SK-N-SH (cell line): Measurements from ENCODE around the gene ARHGEF19. TPM values are rescaled to one million over a fixed set of nuclear protein-coding genes. Genes with fewer than 3 reads are reported as not detected.
A peak's percentile ranks its signal among the peaks of the same experiment; 100 is the strongest.

Experiments used
- CTCF ChIA-PET: fragments of 300-600, 350-600 bp; formaldehyde crosslinking; extraction: SDS; loops from one replicate; lab custom pipeline; 2021; lab: Yijun Ruan, JAX
- POLR2A ChIA-PET: fragments of 350-600 bp; sonication (Branson Sonifier 250); formaldehyde crosslinking; extraction: SDS; loops from one replicate; lab custom pipeline; 2020; ENCODE audit warnings: antibody characterized with exemption, inconsistent platforms; lab: Yijun Ruan, JAX
- DNase-seq: peaks from one replicate; pipeline ENCODE4 v3.0.0; 2012
- H2AFZ ChIP-seq: fragments of 200-600 bp; sonication (generic); 2 replicates; pipeline ENCODE4 v1.8.1; 2016; ENCODE audit warnings: antibody characterized with exemption, mild to moderate bottlenecking, low read depth
- H3F3A ChIP-seq: fragments of 200-600 bp; sonication (generic); replicated peaks from 2 replicates; pipeline ENCODE3; 2016; ENCODE audit warnings: antibody characterized with exemption, mild to moderate bottlenecking; ENCODE audit not compliant: insufficient read depth
- H3K27ac ChIP-seq, 2 experiments: fragments of 200-500 bp in 1 of 2; fragments of 200-600 bp in 1 of 2; sonication (Bioruptor generic) in 1 of 2; sonication (generic), shearing (Covaris generic) in 1 of 2; 2 replicates each; pipeline versions ENCODE4 v1.5.1 to v1.6.1; 2014 to 2016; ENCODE audit warnings: low read depth in 2 of 2, inconsistent platforms in 1 of 2, low read length in 1 of 2, mild to moderate bottlenecking in 1 of 2, mixed read lengths in 1 of 2
- H3K27me3 ChIP-seq: fragments of 200-600 bp; sonication (generic), shearing (Covaris generic); 2 replicates; pipeline ENCODE4 v1.6.1; 2016; ENCODE audit warnings: mixed run types; ENCODE audit not compliant: insufficient read depth
- H3K36me3 ChIP-seq, 2 experiments: fragments of 200-500 bp in 1 of 2; fragments of 200-600 bp in 1 of 2; sonication (Bioruptor generic) in 1 of 2; sonication (generic) in 1 of 2; replicated peaks in 1 of 2; 2 replicates each; pipeline versions ENCODE3 to v1.5.1; 2014 to 2016; ENCODE audit warnings: low read length in 1 of 2, mild to moderate bottlenecking in 1 of 2; ENCODE audit not compliant: insufficient read depth in 2 of 2, control insufficient read depth in 1 of 2
- H3K4me1 ChIP-seq, 2 experiments: fragments of 200-500 bp in 1 of 2; fragments of 200-600 bp in 1 of 2; sonication (Bioruptor generic) in 1 of 2; sonication (generic), shearing (Covaris generic) in 1 of 2; 2 replicates each; pipeline versions ENCODE4 v1.5.1 to v1.6.1; 2014 to 2016; ENCODE audit warnings: low read depth in 1 of 2, low read length in 1 of 2, mixed run types in 1 of 2; ENCODE audit not compliant: insufficient read depth in 2 of 2, control insufficient read depth in 1 of 2
- H3K4me2 ChIP-seq: fragments of 200-600 bp; sonication (generic), shearing (Covaris generic); 2 replicates; pipeline ENCODE4 v1.6.1; 2017; ENCODE audit warnings: mixed run types
- H3K4me3 ChIP-seq, 2 experiments: fragments of 200-500 bp in 1 of 2; fragments of 200-600 bp in 1 of 2; sonication (Bioruptor generic) in 1 of 2; sonication (generic), shearing (Covaris generic) in 1 of 2; 2 replicates each; pipeline versions ENCODE4 v1.5.1 to v1.8.1; 2014 to 2016; ENCODE audit warnings: low read depth in 2 of 2, inconsistent platforms in 1 of 2, low read length in 1 of 2, mild to moderate bottlenecking in 1 of 2, mixed read lengths in 1 of 2, moderate library complexity in 1 of 2
- H3K79me2 ChIP-seq: fragments of 200-600 bp; sonication (generic); 2 replicates; pipeline ENCODE4 v1.8.1; 2017; ENCODE audit warnings: mild to moderate bottlenecking; ENCODE audit not compliant: insufficient read depth
- H3K9ac ChIP-seq: fragments of 200-600 bp; sonication (generic); 2 replicates; pipeline ENCODE4 v1.6.1; 2017; ENCODE audit warnings: mixed run types
- H3K9me2 ChIP-seq: fragments of 200-600 bp; sonication (generic); 2 replicates; pipeline ENCODE4 v1.6.1; 2017; ENCODE audit warnings: mixed run types
- H3K9me3 ChIP-seq: fragments of 200-600 bp; sonication (generic); 2 replicates; pipeline ENCODE4 v1.6.1; 2017; ENCODE audit warnings: mixed run types, mild to moderate bottlenecking, moderate library complexity
- H4K20me1 ChIP-seq: fragments of 200-600 bp; sonication (generic); 2 replicates; pipeline ENCODE4 v1.6.1; 2017; ENCODE audit warnings: mild to moderate bottlenecking, mixed run types; ENCODE audit not compliant: insufficient read depth
- EP300 ChIP-seq, 2 experiments: IDR thresholded peaks; 2 replicates each; pipeline versions ENCODE4 v1.4.0 to v1.6.1; 2012; ENCODE audit warnings: borderline replicate concordance in 1 of 2, low read depth in 1 of 2, low read length in 1 of 2
- FOSL2 ChIP-seq: IDR thresholded peaks from 2 replicates; pipeline ENCODE4 v1.4.0; 2012; ENCODE audit warnings: low read depth, mild to moderate bottlenecking, moderate library complexity, borderline replicate concordance
- FOXJ3 ChIP-seq: sonication (generic); formaldehyde crosslinking; IDR thresholded peaks from 2 replicates; pipeline ENCODE4 v1.5.1; 2020; ENCODE audit warnings: mild to moderate bottlenecking, missing genetic modification reagents
- GABPA ChIP-seq: IDR thresholded peaks from 2 replicates; pipeline ENCODE4 v1.4.0; 2012; ENCODE audit warnings: low read depth, mild to moderate bottlenecking
- MAX ChIP-seq: IDR thresholded peaks from 2 replicates; pipeline ENCODE4 v1.4.0; 2012; ENCODE audit warnings: low read depth
- NFIC ChIP-seq: IDR thresholded peaks from 2 replicates; pipeline ENCODE4 v1.4.0; 2012; ENCODE audit warnings: borderline replicate concordance
- NRF1 ChIP-seq: IDR thresholded peaks from 2 replicates; pipeline ENCODE4 v1.6.1; 2012; ENCODE audit warnings: low read depth, mild to moderate bottlenecking, low read length
- POLR2AphosphoS5 ChIP-seq: IDR thresholded peaks from 2 replicates; pipeline ENCODE4 v1.6.1; 2012; ENCODE audit warnings: low read depth, low read length
- RCOR1 ChIP-seq: fragments of 150-350 bp; IDR thresholded peaks from 2 replicates; pipeline ENCODE4 v1.6.1; 2017; ENCODE audit warnings: antibody characterized with exemption, low read length
- RFX5 ChIP-seq: IDR thresholded peaks from 2 replicates; pipeline ENCODE4 v1.6.1; 2012; ENCODE audit warnings: mild to moderate bottlenecking, improper control_type of control experiment, low read length
- WGBS: methylation state at CpG from one replicate; pipeline ENCODE4 v1.1.6; 2017; ENCODE audit warnings: low lambda C conversion rate; 5-methylcytosine and 5-hydroxymethylcytosine counted together
- polyA plus RNA-seq, 3 experiments: library from polyadenylated mRNA; depleted of rRNA; stranded (reverse); fragments of >200 nt; gene quantifications; 2 replicates each; pipeline ENCODE4 v1.2.3, GENCODE V29; 2012
- TF ChIP-seq, protein P1 (sequence below): fragments of 200-600 bp; sonication (generic); IDR thresholded peaks from 2 replicates; pipeline ENCODE4 v1.6.1; 2017; ENCODE audit warnings: antibody characterized with exemption, mild to moderate bottlenecking, moderate library complexity

ARHGEF19 gene
- polyA plus RNA-seq, 1 of the 3 experiments (the other 2 are of a cell fraction) = 11.5 TPM

GRCh38 chr1:16206547-16207317 is 5.7 kb downstream of the ARHGEF19 start (continued):
- TF ChIP-seq FOXJ3 = no peak
- TF ChIP-seq RCOR1 = no peak
- no peak for TF ChIP-seq NRF1
- no peak for TF ChIP-seq NFIC
- TF ChIP-seq GABPA = no peak; the same call in 1 of the 2 replicates
- TF ChIP-seq, protein P1, sequence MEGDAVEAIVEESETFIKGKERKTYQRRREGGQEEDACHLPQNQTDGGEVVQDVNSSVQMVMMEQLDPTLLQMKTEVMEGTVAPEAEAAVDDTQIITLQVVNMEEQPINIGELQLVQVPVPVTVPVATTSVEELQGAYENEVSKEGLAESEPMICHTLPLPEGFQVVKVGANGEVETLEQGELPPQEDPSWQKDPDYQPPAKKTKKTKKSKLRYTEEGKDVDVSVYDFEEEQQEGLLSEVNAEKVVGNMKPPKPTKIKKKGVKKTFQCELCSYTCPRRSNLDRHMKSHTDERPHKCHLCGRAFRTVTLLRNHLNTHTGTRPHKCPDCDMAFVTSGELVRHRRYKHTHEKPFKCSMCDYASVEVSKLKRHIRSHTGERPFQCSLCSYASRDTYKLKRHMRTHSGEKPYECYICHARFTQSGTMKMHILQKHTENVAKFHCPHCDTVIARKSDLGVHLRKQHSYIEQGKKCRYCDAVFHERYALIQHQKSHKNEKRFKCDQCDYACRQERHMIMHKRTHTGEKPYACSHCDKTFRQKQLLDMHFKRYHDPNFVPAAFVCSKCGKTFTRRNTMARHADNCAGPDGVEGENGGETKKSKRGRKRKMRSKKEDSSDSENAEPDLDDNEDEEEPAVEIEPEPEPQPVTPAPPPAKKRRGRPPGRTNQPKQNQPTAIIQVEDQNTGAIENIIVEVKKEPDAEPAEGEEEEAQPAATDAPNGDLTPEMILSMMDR = no peak
- TF ChIP-seq EP300 (IDR thresholded peaks at IDR 0.05; ENCODE audit: borderline replicate concordance in 1 of 2, low read depth in 1 of 2, low read length in 1 of 2) = 0 out of 4 replicates have a peak, but pooled peaks of 1 of the 2 experiments have one; percentile 2
- TF ChIP-seq FOSL2 = no peak
- peak; percentile 89 for TF ChIP-seq MAX
- TF ChIP-seq RFX5 = no peak

DNA sequence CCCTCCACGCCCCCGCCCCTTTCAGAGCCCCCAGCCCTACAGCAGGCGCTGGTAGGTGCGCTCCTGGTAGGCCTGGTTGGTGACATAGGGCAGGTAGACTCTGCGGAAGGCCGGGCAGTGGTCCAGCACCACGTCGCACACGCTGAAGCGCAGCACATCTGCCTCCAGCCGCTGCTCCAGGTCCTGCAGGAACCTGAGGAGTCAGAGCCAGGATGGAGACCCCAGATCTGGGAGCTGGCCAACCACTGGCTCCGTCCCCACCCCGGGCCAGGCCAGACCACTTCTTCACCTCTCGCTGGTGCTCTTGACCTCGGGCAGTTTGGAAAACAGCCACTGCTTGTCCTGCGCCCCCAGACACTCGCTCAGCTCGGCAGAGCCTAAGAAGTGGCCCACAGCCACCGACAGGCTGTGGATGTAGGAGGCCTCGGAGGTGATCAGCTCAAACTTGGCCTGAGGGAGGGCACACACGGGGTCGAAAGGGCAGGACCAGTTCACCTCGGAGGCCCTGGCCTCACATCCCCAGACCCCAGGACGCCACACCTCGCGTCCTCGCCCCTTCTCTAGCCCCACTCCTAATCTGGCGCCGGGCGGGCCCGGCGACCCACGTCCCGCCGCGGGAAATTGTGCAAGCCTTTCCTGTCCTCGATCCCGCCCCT is 6.4 kb downstream of the ARHGEF19 start:
- H3K79me2 ChIP-seq = no peaks in the 10 kb centered on the region
- no peaks in the 10 kb centered on the region for H3K27me3 ChIP-seq
- 27% methylated on average over 34 of the region's 38 CpGs for WGBS
- ChIA-PET CTCF (interaction anchor here (0.9 to 6.8 kb wide), 5 partner anchors 38 to 197 kb away, joined by 3 to 43 read pairs (median 5); no protein-coding TSS in a partner anchor), POLR2A (interaction anchor here (0.6 to 2.2 kb wide), 4 partner anchors 10 to 34 kb away, joined by 5 to 12 read pairs (median 6); no protein-coding TSS in a partner anchor)
- H4K20me1 ChIP-seq = no peaks in the 10 kb centered on the region
- no peaks in the 10 kb centered on the region for H3K9me3 ChIP-seq
- peak overlapping the region; percentile 53 to 63 for H3K4me3 ChIP-seq
- TF ChIP-seq POLR2AphosphoS5 = no peak
- 0 out of 4 replicates have a peak, but pooled peaks of 1 of the 2 experiments have one; percentile 5 for TF ChIP-seq EP300 (IDR thresholded peaks at IDR 0.05; ENCODE audit: borderline replicate concordance in 1 of 2, low read depth in 1 of 2, low read length in 1 of 2)
- H2AFZ ChIP-seq = peak overlapping the region; percentile 93
- H3K9ac ChIP-seq = peak overlapping the region; percentile 69
- peak overlapping the region; percentile 87 for H3K4me2 ChIP-seq
- no peak for DNase-seq
- peak overlapping the region in 1 of 2 experiments; percentile 86; a peak in 2 of 4 replicates for H3K27ac ChIP-seq
- H3K4me1 ChIP-seq = peaks cover 0 to 22% of the 10 kb centered on the region in 2 experiments; a peak in 1 of 4 replicates
- H3K9me2 ChIP-seq = no peaks in the 10 kb centered on the region
- H3F3A ChIP-seq = peaks cover 11% of the 10 kb centered on the region
- no peaks in the 10 kb centered on the region for H3K36me3 ChIP-seq
